Measurements from ENCODE around the gene CDV3.
"Not testable (repeated sequence)": the region's sequence is repeated elsewhere in the genome, so short reads cannot be mapped to it uniquely, and the experiment has no call there.

Gene CDV3
- 278 to 546 (median 376) reads per million in 18 experiments for total RNA-seq

DNA sequence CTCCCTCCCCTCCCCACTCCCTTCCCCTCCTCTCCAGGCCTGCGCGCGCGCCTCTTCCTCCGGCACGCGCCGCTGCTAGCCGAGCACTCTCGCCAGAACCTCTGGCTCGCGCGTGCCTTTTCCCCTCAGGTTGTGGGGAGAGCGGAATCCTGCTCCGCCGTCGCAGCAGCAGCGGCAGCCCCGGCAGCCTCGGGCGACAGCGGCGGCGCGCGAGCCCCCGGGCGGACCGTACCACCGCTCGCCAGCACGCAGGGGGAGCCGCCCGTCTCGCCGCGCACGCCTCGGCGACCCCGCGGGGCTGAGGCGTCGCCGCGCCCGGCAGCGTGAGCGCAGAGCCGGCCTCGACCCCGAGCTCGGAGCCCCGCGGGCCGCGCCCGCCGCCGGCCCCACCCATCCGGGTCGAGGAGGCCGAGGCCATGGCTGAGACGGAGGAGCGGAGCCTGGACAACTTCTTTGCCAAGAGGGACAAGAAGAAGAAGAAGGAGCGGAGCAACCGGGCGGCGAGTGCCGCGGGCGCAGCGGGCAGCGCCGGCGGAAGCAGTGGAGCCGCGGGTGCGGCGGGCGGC, at the start of gene CDV3:
CDV3 (plus strand) TSS at position 58 of the 566 bp plus-strand sequence; CDS start at position 417, 359 bp downstream.
- no peak for DNase-seq

GRCh38 chr3:133523758-133524157, 49.7 kb upstream of the CDV3 start:
- peak; percentile 18 to 24 for DNase-seq

DNA sequence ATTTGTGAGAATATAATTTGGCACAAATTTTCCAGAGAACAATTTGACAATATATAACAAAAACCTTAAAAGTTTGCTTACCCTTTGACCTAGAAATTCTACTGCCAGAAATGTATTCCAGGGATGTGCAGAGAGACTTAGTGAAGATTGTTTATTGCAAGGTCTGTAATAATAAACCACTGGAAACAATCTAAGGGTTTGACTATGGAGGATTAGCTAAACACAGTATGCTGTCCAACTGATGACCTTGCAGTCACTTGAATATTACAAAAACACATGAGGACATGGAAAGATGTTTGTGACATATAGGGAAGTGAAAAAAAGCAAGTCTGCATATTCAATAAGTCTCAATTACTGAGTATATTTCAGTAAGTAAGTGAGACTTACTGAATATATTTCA, 48.1 kb upstream of the CDV3 start:
- peak; percentile 72 to 87 for DNase-seq

DNA sequence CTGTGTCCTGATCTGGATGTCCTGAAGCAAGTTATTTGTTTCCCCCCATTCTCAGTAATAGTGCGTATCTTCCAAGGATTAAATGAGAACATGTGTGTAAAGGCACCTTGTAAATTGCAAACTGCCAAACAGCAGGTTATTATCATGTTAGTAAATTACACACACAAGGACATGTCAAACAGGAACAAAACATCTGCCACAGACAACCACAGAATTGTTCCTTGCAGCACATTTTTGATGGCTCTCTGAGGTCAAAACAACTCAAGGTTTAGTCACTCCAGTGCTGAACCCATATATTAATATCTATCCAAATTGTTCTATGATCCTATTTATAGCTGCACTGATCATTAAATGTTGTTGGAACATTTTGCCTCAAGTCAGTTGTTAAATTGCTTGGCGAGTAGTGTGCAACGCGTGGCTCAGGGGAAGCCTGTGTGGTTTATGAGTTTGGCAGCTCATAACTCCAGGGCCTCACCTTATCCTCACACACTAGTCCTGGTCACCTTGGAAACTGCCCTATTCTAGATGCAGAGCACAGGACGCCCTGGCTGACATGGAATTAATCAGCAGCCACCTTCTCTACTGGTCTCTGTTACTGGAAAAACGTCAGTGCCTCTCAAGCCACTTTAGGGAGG, 46.3 kb upstream of the CDV3 start:
- peak in 1 of 2 donors; percentile 33 for DNase-seq

GRCh38 chr3:133529809-133530208, 43.7 kb upstream of the CDV3 start:
- no peak for DNase-seq

- DNase-seq, result no peak
These were observed 41.5 kb upstream of the CDV3 start for GRCh38 chr3:133531981-133532380.

DNA sequence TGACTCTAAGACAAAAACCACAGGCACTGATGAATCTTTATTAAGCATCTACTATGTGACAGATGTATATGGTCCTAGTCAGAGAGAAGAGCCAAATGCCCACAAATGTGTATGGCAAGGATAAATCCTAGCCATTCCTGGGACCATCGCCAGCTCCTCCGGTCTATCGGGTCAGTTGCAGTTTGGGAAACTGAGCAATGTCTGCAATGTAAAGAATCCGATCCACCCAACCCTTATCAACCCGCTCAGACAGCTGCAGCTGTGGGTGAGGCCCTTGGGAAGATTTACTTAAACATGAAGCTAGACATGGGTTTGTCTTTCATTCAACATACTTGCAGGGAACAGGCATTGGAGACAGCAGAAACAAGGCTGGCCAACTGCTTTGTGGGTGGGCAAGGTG, 40.5 kb upstream of the CDV3 start:
- no peak for DNase-seq

- DNase-seq, result peak; percentile 41 to 48
These were observed 37.3 kb upstream of the CDV3 start for GRCh38 chr3:133535971-133536881.

DNA sequence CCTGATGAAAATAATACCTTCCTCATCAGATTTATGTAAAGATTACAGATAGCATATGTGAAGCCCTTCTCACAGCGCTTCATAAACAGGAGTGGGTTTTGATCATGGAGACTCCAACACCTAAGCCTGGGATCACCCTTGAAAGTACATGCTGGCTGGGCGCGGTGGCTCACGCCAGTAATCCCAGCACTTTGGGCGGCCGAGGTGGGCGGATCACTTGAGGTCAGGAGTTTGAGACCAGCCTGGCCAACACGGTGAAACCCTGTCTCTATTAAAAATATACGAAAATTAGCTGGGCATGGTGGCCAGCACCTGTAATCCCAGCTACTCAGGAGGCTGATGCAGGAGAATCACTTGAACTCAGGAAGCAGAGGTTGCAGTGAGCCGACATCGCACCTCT, 36.4 kb upstream of the CDV3 start:
- DNase-seq, result not testable (repeated sequence)

- no peak for DNase-seq
These were observed 35.3 kb upstream of the CDV3 start for GRCh38 chr3:133538154-133538553.

GRCh38 chr3:133540896-133541674, 32.4 kb upstream of the CDV3 start:
- DNase-seq, result peak; percentile 64 to 74

- no peak for DNase-seq
These were observed 30.6 kb upstream of the CDV3 start for GRCh38 chr3:133542871-133543270.

GRCh38 chr3:133544983-133545382, 28.5 kb upstream of the CDV3 start:
- DNase-seq, result not testable (repeated sequence)

GRCh38 chr3:133547432-133548041, 25.9 kb upstream of the CDV3 start:
- no peak for DNase-seq

DNA sequence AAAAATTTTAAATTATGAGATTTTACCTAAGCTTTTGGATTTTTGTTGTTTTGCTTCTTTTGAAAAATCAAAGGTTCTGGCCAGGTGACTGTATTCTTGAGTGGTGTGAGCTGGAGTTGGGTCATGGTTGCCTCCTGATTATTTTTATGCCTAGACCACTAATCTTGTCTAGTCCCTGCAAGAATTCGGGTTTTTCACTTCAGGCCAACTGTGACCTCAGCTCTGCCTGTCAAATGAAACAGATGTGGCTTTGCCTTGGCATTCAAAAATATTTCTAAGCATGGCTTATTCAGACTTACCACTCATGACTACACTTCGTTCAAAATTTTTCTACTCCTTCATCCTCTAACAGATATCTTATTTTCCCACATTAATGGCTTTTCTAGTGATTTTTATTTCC, 25.4 kb upstream of the CDV3 start:
- DNase-seq, result no peak

GRCh38 chr3:133549565-133549964, 23.9 kb upstream of the CDV3 start:
- DNase-seq, result no peak

- DNase-seq, result not testable (repeated sequence)
These were observed 21.9 kb upstream of the CDV3 start for GRCh38 chr3:133551589-133551988.

DNA sequence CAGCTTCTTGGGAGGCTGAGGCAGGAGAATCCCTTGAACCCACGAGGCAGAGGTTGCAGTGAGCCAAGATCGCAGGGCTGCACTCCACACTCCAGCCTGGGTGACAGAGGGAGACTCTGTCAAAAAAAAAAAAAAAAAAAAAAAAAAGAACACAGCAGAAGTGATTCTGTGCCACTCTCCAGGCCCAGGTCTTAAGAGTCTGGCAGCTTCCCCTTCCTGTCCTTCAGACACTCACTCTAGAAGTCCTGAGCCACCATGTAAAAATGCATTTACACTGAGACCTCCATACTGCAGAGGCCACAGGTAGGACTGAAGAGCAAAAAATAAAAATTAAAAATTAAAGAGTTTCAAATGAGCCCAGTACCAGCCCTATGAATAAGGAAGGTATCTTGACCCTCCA, 11.8 kb upstream of the CDV3 start:
- DNase-seq, result peak; percentile 35 to 49

- DNase-seq, result no peak
These were observed 11.1 kb upstream of the CDV3 start for GRCh38 chr3:133562376-133562775.

DNA sequence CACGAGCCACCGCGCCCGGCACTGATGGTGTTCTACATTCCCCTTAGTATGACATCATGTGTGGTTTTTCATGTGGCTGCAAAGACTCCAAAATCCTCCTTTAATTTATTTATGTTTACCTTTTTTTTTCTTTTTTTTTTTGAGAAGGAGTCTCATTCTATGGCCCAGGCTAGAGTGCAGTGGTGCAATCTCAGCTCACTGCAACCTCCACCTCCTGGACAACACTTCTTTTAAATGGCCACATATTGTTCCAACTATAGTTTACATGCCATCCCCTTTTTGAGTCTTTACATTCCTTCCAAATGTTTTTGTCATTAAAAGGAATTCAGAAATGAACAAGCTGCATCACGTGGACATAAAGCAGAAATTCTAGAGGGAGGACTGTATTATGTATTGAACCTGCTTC, 10.3 kb upstream of the CDV3 start:
- DNase-seq, result no peak

GRCh38 chr3:133563816-133564215, 9.7 kb upstream of the CDV3 start:
- DNase-seq, result no peak

DNA sequence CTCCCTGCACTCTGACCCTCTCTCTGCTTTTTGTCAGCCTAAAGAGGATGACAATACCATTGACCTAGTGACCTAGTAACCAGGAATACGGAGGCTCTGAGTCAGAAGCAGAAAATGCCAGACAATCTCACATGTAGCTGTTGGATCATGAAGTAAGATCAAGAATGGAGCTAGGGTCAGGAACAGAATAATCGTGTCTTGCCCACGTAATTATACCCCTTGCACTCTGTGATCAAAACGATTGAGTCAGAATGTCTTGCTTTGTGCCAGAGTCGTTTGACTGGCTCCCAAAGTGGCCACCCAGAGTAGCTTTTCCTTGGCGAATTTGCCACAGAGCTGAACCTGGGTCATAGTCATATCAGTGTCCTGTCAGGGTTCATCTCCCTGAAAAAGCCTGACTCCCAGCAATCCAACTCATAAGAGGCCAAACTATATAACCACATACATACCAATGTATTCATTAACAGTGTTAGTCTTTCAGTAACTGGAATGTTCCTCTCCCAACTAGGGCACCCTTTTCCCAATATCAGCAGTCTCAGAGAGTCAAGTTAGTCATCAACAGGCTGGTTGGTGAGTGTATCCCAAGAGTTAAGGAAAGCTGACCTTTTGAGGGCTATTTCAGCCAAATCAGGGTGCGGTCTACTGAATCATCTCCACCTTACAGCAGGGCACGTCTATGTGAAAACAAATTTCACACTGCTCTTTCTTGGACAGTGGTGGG, 5.0 kb upstream of the CDV3 start:
- no peak for DNase-seq
